A673 (cell line): ENCODE measurements around the gene FLRT1. TPM values are rescaled to one million over a fixed set of nuclear protein-coding genes. Genes with fewer than 3 reads are reported as not detected.

ENCODE experiments used
- BruUV-seq: library from RNA; stranded (reverse); fragments of 400-500 nt; replicated peaks from 2 replicates; lab custom pipeline; 2021; lab: Mats Ljungman, UMichigan
- CTCF ChIA-PET: fragments of 300-600 bp; sonication (Branson Sonifier 250); formaldehyde crosslinking; loops from one replicate; lab custom pipeline; 2022; ENCODE audit warnings: antibody characterized with exemption; lab: Charles Lee
- POLR2A ChIA-PET: fragments of 300-600 bp; sonication (Branson Sonifier 250); formaldehyde crosslinking; loops from one replicate; lab custom pipeline; 2022; ENCODE audit warnings: antibody characterized with exemption; ENCODE audit not compliant: low non-redundant PET; lab: Charles Lee
- DNase-seq: peaks from one replicate; pipeline ENCODE4 v3.0.0-alpha.2; 2015; ENCODE audit warnings: low spot score
- H3K27ac ChIP-seq: fragments of 200-600 bp; sonication (generic); 2 replicates; pipeline ENCODE4 v1.5.1; 2016; ENCODE audit warnings: mixed run types, low read depth, mild to moderate bottlenecking, mixed read lengths, antibody characterized with exemption, low read length; ENCODE audit not compliant: poor library complexity, severe bottlenecking
- H3K27me3 ChIP-seq: fragments of 200-600 bp; sonication (generic); replicated peaks from 2 replicates; pipeline ENCODE4 v1.6.1; 2017; ENCODE audit warnings: mixed run types, low read depth, mild to moderate bottlenecking, mixed read lengths, antibody characterized with exemption, low read length; ENCODE audit not compliant: insufficient read depth, poor library complexity
- H3K36me3 ChIP-seq: fragments of 200-600 bp; sonication (generic); 2 replicates; pipeline ENCODE4 v1.6.1; 2016; ENCODE audit warnings: mixed run types, mild to moderate bottlenecking, mixed read lengths, antibody characterized with exemption, low read length; ENCODE audit not compliant: insufficient read depth, poor library complexity, severe bottlenecking
- H3K4me1 ChIP-seq: fragments of 200-600 bp; sonication (generic); 2 replicates; pipeline ENCODE4 v1.6.1; 2017; ENCODE audit warnings: mixed run types, mild to moderate bottlenecking, mixed read lengths, antibody characterized with exemption, low read length; ENCODE audit not compliant: insufficient read depth, poor library complexity, severe bottlenecking
- H3K4me3 ChIP-seq: fragments of 200-600 bp; sonication (generic); 2 replicates; pipeline ENCODE4 v1.5.1; 2016; ENCODE audit warnings: low read depth, mixed run types, mild to moderate bottlenecking, mixed read lengths, low read length; ENCODE audit not compliant: poor library complexity, severe bottlenecking
- H3K9me3 ChIP-seq: fragments of 200-600 bp; sonication (generic); 2 replicates; pipeline ENCODE4 v1.6.1; 2016; ENCODE audit warnings: mixed run types, low read depth, mild to moderate bottlenecking, mixed read lengths, antibody characterized with exemption, low read length; ENCODE audit not compliant: poor library complexity, severe bottlenecking
- CTCF ChIP-seq: fragments of 300-800, 200-600 bp; sonication (generic); conservative IDR thresholded peaks from 2 replicates; pipeline ENCODE4 v1.5.1; 2017; ENCODE audit warnings: low read depth, mild to moderate bottlenecking, antibody characterized with exemption, low read length, moderate library complexity, mixed read lengths
- EZH2 ChIP-seq: fragments of 200-600 bp; sonication (generic); IDR thresholded peaks from 2 replicates; pipeline ENCODE4 v1.6.1; 2017; ENCODE audit warnings: borderline replicate concordance, low read depth, mild to moderate bottlenecking, mixed read lengths, antibody characterized with exemption, low read length; ENCODE audit not compliant: poor library complexity, severe bottlenecking
- intact Hi-C: fragments of 100-400 bp; cut with micrococcal nuclease; formaldehyde crosslinking; loops from one replicate; pipeline ENCODE4 v1.10.0; 2022; ENCODE audit not compliant: unreplicated experiment
- total RNA-seq: library from RNA; stranded (reverse); gene quantifications from 2 replicates; pipeline ENCODE4 v1.2.3, GENCODE V29; 2021

The FLRT1 gene
- total RNA-seq, 1 experiment from 2014 or later = 0.45 TPM

GRCh38 chr11:64018310-64018709 lies 17.4 kb upstream of the FLRT1 start:
- POLR2A ChIA-PET = no interaction called here
- Histone ChIP-seq H3K4me1 (peaks cover 24% of the 10 kb centered on the region), H3K27ac (no peak overlapping the region), H3K36me3 (no peaks in the 10 kb centered on the region), H3K27me3 (no peaks in the 10 kb centered on the region), H3K9me3 (no peaks in the 10 kb centered on the region), H3K4me3 (no peak overlapping the region)
- DNase-seq = no peak
- intact Hi-C loops = no loop called here
- TF ChIP-seq EZH2 (no peak), CTCF (no peak)
- CTCF ChIA-PET = no interaction called here
- no TSS peak for BruUV-seq

GRCh38 chr11:64019106-64020037 lies 16.4 kb upstream of the FLRT1 start:
- H3K4me1 ChIP-seq = peaks cover 24% of the 10 kb centered on the region
- no TSS peak for BruUV-seq

More at GRCh38 chr11:64019106-64020037, 16.4 kb upstream of the FLRT1 start:
- Histone ChIP-seq H3K4me3 (no peak overlapping the region), H3K27ac (no peak overlapping the region), H3K36me3 (no peaks in the 10 kb centered on the region), H3K27me3 (no peaks in the 10 kb centered on the region), H3K9me3 (no peaks in the 10 kb centered on the region)
- TF ChIP-seq CTCF = no peak
- TF ChIP-seq EZH2 = no peak
- no peak for DNase-seq
- ChIA-PET CTCF (no interaction called here), POLR2A (interaction anchor here (0.6 kb wide), 1 partner anchor 48 kb away, joined by 3 read pairs; no protein-coding TSS in a partner anchor)
- intact Hi-C loops = no loop called here
